Measurements from ENCODE around the gene MBD6.

DNA sequence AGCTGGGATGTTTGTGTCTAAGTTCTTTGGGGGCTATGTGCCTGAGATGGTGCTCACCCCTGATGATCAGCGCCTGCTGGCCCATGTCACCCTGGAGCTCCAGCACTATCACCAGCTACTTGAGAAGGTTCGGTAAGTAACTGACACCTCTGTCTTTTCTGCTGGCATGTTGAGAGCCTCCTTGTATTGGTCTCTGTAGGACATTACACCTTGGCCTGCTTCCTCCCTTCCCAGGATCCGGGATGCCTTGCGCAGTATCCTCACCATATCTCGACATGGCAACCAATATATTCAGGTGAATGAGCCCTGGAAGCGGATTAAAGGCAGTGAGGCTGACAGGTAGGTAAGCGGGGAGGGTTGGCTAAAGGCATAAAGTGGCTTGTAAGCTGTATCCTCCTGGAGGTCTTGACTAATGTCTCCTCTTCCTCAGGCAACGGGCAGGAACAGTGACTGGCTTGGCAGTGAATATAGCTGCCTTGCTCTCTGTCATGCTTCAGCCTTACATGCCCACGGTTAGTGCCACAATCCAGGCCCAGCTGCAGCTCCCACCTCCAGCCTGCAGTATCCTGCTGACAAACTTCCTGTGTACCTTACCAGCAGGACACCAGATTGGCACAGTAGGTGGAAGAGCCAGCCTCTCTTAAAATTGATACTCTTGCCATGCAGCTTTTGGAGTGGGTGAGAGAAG lies 7.8 kb upstream of the MBD6 start:
- TF ChIP-seq IRF2 (CRISPR knock-in tag; IDR thresholded peaks at IDR 0.05): no peak
- TF ChIP-seq ZBTB21 (CRISPR knock-in tag; IDR thresholded peaks at IDR 0.05): no peak
- no peak for TF ChIP-seq FOXP1 (IDR thresholded peaks at IDR 0.05)
- TF ChIP-seq FOXP1 (CRISPR knock-in tag; IDR thresholded peaks at IDR 0.05): no peak
- no peak for TF ChIP-seq SAP130 (CRISPR knock-in tag; IDR thresholded peaks at IDR 0.05; ENCODE audit: low read depth)
- no peak for TF ChIP-seq HNRNPUL1 (IDR thresholded peaks at IDR 0.05; ENCODE audit: low read depth, low read length)

All from HepG2 (cell line).